Prostate gland (tissue), 2 donors: ENCODE data around the gene SPATA18.

Source experiments
- CTCF ChIP-seq, 4 experiments: fragments of 200-600 bp in 2 of 4; fragments of 450-650 bp in 2 of 4; sonication (generic) in 2 of 4; IDR thresholded peaks; 1 replicate in 3 of 4; 2 replicates in 1 of 4; pipeline ENCODE4 v1.5.1; 2016 to 2019; ENCODE audit warnings: antibody characterized with exemption in 4 of 4, mild to moderate bottlenecking in 2 of 4, moderate library complexity in 2 of 4
- POLR2A ChIP-seq: fragments of 450-650 bp; IDR thresholded peaks from one replicate; pipeline ENCODE4 v1.6.1; 2016; ENCODE audit warnings: antibody characterized with exemption, mild to moderate bottlenecking
- POLR2AphosphoS5 ChIP-seq: sonication (generic); formaldehyde crosslinking; IDR thresholded peaks from one replicate; pipeline ENCODE4 v1.6.1; 2017; ENCODE audit warnings: antibody characterized with exemption

DNA sequence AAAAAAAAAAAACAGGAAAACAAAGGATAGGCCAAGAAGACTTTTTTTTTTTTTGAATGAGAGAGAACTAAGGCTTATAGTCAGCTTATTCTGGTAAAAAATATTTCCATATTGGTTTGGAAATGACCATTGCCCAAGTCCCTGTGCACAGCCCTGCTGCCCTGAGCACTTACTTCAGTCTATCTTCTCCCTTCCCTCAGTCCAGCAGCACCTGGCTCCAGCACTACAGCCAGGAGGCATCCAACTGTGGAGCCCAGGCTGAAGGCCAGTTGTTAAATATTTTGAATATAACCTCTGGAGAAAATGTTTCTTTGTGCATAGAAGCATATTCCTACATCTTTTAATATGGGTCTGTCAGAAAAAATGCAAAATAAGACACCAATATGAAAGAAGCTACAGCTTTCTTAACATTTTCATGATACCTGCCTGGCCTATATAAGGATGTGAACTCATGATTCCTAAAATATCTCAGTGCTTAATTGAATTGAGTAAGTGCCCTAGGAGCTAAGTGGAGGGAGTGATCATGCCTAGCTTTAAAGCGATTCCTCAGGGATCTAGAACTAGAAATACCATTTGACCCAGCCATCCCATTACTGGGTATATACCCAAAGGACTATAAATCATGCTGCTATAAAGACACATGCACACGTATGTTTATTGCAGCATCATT lies 45.4 kb upstream of the SPATA18 start:
- TF ChIP-seq POLR2AphosphoS5 (no peak), CTCF (IDR thresholded peaks at IDR 0.05) (no peak), POLR2A (no peak)
